Vagina (tissue), 2 donors: Measurements from ENCODE around the gene IGSF3.

Experiments
- CTCF ChIP-seq, 3 experiments: fragments of 450-650 bp in 2 of 3; fragments of 200-600 bp in 1 of 3; sonication (generic) in 1 of 3; IDR thresholded peaks; one replicate each; pipeline ENCODE4 v1.5.1; 2017 to 2019; ENCODE audit warnings: antibody characterized with exemption in 3 of 3, mild to moderate bottlenecking in 2 of 3, moderate library complexity in 2 of 3
- POLR2A ChIP-seq, 2 donors: fragments of 450-650 bp; IDR thresholded peaks; one replicate each; pipeline ENCODE4 v1.6.1; 2017; ENCODE audit warnings: antibody characterized with exemption in 2 of 2, mild to moderate bottlenecking in 2 of 2, moderate library complexity in 2 of 2

GRCh38 chr1:116556289-116557006 lies 111.1 kb downstream of the IGSF3 start:
- TF ChIP-seq POLR2A (IDR thresholded peaks at IDR 0.05): no peak
- no peak for TF ChIP-seq CTCF (IDR thresholded peaks at IDR 0.05)
